Endometrium (tissue), 2 donors: Measurements from ENCODE around the gene ADGRA1.

Experiments
- FAIRE-seq: peaks from 2 replicates; lab custom pipeline; 2012; peaks lifted over from hg19 to GRCh38; lab: Jason Lieb, UNC
- donor health status: control.
- donor health status: control.

ADGRA1 gene

DNA sequence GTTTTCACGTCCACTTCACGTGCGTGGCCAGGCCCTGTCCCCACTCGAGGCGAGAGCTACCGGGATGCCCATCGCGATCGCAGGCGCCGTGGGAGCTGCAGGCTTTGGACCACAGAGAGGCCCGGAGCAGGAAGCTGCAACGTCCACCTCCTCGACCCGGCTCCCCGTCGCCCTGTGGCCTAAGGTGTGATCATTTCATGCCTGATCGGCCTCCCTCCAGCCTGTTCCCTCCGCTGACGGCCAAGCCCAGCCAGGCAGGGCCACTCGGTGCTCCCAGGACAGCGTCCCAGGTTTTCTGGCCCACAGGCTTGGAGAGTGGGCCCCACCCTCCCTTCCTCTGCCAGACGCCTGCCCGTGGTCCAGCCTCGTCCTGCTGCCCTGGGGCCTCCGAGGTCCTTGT lies 91.9 kb downstream of the ADGRA1 start:
- FAIRE-seq: no peak

GRCh38 chr10:133180192-133180964 lies 92.7 kb downstream of the ADGRA1 start:
- FAIRE-seq: no peak

DNA sequence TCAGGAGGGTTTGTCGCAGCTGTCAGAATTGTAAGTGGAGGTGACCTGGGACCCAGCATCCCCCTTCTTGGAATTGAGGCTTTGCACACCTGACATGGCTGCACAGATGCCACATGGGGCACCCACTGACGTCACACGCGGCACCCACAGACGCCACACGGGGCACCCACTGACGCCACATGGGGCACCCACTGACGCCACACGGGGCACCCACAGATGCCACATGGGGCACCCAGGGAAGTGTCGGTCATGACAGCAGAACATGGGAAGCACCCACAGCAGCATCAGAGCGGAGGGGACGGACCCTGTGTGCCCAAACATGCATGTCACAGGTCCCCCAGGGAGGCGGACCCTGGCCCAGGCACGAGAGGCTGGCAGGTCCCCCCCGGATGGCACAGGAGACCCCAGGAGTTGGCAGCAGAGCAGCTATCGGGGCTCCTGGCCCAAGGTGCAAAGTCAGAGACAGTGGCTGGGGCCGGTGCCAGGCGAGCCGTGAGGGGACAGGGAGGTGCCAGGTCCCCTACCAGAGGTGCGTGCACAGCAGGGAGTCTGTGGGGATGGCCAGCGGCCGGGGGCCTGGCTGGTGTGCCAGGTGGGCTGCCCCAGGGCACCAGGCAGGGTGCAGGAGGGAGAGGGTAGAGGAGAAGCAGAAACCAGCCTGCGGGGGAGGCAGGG lies 93.4 kb downstream of the ADGRA1 start:
- FAIRE-seq: no peak
